Cerebellar nuclear complex (tissue), 1 donor: ENCODE data around the gene BIRC5.
"Not testable (repeated sequence)": the region's sequence is repeated elsewhere in the genome, so short reads cannot be mapped to it uniquely, and the experiment has no call there.

Source experiments
- DNase-seq, 2 experiments: peaks; one replicate each; lab custom pipeline; 2025; lab: John Stamatoyannopoulos, UW

Gene BIRC5

DNA sequence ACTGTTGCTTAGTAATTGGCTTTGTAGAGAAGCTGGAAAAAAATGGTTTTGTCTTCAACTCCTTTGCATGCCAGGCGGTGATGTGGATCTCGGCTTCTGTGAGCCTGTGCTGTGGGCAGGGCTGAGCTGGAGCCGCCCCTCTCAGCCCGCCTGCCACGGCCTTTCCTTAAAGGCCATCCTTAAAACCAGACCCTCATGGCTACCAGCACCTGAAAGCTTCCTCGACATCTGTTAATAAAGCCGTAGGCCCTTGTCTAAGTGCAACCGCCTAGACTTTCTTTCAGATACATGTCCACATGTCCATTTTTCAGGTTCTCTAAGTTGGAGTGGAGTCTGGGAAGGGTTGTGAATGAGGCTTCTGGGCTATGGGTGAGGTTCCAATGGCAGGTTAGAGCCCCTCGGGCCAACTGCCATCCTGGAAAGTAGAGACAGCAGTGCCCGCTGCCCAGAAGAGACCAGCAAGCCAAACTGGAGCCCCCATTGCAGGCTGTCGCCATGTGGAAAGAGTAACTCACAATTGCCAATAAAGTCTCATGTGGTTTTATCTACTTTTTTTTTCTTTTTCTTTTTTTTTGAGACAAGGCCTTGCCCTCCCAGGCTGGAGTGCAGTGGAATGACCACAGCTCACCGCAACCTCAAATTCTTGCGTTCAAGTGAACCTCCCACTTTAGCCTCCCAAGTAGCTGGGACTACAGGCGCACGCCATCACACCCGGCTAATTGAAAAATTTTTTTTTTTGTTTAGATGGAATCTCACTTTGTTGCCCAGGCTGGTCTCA, 11.2 kb downstream of the BIRC5 start:
- no peak for DNase-seq

DNA sequence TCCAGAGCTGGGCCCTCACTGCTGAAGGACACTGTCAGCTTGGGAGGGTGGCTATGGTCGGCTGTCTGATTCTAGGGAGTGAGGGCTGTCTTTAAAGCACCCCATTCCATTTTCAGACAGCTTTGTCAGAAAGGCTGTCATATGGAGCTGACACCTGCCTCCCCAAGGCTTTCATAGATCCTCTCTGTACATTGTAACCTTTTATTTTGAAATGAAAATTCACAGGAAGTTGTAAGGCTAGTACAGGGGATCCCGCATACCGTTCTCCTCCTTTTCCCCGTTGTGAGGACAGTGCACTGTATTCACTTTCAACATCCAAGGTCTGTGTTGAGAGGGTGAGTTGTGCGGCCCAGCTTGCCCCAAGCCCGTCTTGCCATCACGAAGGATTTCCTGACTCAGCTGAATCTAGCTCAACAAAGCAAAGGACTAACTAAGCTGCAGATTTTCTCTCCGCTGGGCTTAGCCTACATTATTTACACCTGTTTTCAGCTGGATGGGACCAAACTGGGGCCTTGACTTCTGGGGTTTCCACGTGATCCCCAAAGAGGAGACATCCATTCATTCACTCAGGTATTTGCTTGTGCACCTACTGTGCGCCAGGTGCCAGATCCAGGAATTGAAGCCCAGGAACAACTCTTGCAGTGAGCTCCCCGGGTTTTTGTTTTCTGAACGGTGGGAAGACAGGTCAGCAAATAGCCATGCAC, 12.2 kb downstream of the BIRC5 start:
- no peak for DNase-seq

DNA sequence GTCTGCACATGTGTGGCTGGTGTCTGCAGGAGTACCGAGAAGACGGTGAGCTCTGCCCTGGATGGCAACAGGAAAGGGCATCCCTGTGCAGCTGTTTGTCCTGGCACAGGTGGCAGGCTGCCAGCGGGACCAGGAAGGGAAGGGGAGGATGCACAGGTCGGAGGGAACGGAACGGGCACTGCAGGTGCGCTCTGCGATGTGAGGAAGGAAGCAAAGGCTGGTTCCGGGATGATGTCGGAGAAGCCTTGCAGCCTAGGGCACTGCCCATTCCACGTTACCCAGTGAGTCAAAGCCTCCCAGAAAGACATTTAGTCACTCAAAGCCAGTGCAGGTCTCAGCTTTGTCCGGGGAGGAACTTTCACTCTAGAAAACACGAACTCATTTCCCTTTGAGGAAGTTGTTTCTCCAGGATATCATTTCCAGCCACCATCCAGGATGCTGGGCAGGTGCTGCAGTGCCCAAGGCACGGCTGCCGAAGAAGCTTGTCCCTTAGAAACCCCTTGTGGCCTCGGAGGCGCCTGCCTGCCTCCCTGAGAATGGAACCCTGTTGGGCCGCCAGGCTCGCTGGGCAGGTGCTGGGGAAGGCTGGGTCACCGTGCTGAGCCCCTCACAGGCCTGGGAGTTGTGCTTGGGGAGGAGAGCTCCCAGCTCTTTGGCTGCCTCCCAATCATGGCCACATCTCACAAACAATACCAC, 12.9 kb downstream of the BIRC5 start:
- DNase-seq = no peak

DNA sequence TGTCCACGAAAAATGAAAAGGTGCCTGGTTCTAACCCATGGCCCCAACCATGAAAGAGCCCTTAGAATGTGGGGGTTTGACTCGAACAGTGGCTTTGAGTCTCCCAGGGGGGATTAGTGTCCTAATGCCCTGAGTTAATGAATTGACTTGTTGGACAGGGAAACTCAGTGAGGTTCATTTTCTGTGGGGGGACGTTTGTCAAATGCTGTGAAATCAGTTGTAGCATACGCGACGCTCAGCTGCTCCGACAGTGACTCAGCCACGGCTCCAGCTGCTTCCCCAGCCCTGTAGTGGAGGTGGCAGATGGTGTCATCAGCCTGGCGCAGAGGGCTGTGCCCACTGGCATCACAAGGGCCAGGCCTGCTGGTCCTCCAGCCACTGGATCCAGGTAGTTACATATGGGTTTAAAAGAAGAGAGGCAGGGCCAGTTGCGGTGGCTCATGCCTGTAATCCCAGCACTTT, 13.4 kb downstream of the BIRC5 start:
- DNase-seq = no peak

- no peak for DNase-seq
These were observed 14.1 kb downstream of the BIRC5 start for GRCh38 chr17:78228176-78228575.

DNA sequence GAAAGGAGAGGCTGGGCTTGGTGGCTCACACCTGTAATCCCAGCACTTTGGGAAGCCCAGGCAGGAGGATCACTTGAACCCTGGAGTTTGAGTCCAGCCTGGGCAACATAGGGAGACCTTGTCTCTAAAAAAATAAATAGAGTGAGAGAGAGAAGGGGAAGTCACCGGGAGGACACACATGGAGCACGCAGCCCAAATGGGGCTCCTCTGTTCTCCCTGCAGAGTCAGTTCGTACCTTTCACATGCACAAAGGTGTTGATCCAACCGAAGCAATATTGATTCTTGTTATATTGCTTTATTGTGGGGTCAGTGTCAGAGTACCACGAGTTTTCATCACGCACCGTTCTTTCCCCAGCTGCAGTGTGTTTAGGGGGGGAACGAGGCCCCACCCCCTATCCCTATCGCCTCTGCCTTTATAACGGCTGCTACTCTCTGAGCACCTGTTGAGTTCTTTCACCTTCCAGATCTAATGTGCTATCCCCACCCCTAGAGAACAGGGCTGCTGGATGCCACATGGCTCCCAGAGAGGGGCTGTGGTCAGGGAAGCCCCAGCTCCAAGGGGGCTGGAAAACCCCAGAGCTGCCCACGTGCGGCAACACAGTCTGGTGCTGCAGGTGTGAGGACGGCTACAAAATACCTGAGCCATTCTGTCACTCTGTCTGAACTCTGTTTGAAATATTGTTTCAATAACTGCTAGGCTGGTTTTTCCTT, 16.4 kb downstream of the BIRC5 start:
- no peak for DNase-seq

DNA sequence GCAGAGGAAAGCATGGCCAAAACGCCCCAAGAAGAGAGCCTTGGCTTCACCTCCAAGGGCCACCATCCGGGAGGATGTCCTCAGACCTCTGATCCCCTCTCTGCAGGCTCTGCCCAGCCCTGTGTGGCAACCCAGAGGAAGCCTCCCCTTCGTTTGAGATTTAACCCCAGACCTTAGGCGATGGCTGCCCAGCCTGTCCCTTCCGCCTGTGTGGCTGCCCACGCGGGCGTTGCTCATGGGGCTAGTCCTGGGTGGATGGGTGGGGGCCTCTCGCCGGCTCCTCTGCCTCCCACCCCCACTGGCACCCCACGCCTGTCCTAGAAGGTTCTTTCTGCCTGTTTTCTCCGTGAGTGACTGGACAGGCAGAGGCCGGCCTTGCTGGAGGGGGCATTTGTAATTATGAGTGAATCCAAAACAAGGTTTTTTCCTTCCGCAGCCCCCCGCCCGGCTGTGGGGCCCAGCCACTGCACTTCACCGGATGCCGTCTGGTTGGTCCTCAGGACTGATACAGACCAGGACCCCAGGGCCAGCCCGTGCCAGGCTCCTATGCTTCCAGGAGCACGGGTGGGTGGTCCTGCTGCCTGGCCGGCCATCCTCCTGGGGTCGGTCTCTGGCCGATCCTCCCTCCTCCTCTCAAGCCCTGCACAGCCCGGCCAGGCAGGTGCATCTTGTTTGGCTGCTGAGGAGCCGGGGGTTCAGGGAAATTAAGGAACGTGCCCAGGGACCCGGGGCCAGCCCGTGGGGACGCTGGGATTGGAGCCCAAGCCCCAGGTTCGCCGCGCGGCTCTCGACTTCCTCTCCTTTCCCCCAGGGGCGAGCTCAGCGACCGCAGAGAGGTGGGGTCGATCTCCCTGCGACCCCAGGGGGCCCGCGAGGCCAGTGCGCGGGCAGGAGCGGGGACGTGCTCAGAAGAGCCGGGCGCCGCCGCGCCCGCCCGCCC, 17.2 kb downstream of the BIRC5 start, which contains the start of gene TMEM235:
Gene TMEM235, plus strand, starts transcription at position 636 of the 940 bp plus-strand sequence. CDS start 393 bp downstream, outside the sequence.
- DNase-seq = no peak

- no peak for DNase-seq
These were observed 18.2 kb downstream of the BIRC5 start for GRCh38 chr17:78231991-78232858.

DNA sequence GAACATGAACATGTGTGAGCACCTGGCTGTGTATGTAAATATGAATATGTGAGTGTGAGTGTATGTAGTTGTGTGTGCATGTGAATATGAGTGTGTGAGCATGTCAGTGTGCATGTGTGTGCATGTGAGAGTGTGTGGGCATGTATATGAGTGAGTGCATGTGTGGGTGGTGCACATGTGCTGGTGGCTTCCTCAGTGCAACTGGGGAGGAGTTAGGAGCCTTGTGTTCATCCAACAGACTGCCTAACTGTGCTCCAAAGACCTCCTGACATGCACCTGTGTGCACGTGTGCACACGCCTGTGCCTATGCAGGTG, 18.8 kb downstream of the BIRC5 start:
- DNase-seq = no peak

DNA sequence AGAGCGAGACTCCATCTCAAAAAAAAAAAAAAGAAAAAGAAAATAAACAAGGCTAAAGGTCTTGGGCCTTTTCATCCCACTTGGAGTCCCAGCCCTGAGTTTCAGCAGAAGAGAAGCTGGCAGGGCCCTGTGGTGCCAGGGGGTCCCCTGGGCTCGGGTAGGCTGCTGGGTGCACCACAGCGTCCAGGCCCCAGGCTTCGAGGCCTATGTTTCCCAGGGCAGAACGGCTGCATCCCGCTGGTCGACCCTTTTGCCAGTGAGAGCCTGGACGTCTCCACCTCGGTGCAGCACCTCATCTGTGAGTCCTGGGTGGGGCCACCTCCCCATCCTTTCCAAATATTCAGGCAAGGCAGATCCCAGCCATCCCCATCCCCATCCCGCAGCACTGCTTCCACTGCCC, 19.6 kb downstream of the BIRC5 start:
- DNase-seq = no peak

DNA sequence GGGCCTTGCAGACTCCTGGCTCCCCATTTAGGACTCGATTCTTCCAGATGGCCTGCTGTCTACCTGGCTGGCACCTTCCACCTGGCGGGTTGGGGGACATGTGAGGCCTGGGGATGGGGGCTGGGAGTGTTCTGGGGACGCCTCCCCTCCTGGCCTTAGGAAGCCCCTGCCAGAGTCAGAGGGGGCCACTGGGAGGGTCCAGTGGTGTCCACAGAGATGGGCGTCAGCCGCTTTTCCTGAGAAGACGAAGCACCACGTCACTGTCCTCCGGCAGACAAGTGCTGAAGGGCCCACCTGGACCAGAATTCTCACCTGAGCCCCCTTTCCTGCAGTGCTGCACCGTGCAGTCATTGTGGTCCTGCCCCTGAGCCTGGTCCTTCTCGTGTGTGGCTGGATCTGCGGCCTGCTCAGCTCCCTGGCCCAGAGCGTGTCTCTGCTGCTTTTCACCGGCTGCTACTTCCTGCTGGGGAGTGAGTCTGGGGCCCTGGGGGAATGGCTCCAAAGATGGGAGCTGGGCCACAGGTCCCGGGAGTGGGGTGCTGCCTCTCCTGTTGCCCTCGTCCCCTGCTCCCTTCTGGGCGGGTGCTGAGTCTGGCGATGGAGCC, 20.3 kb downstream of the BIRC5 start:
- no peak for DNase-seq

GRCh38 chr17:78235022-78235421, 21.0 kb downstream of the BIRC5 start:
- DNase-seq = not testable (repeated sequence)

DNA sequence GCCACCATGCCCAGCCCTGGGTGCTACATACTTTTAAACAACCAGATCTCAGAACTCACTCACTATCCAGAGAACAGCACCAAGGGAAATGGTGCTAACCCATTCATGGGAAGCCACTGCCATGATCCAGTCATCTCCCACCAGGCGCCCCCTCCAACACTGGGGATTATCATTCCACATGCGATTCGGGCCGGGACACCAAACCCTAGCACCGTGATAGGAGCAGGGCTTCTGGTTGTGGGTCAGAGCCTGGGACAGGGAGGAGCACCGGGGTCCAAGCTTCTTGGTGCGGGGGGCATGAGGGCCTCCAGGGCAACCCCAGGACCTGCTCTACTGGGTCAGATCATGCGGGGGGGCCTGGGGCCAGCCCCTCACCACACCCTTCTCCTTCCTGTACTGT, 21.8 kb downstream of the BIRC5 start:
- no peak for DNase-seq

GRCh38 chr17:78236362-78237127, 22.5 kb downstream of the BIRC5 start:
- DNase-seq = no peak

DNA sequence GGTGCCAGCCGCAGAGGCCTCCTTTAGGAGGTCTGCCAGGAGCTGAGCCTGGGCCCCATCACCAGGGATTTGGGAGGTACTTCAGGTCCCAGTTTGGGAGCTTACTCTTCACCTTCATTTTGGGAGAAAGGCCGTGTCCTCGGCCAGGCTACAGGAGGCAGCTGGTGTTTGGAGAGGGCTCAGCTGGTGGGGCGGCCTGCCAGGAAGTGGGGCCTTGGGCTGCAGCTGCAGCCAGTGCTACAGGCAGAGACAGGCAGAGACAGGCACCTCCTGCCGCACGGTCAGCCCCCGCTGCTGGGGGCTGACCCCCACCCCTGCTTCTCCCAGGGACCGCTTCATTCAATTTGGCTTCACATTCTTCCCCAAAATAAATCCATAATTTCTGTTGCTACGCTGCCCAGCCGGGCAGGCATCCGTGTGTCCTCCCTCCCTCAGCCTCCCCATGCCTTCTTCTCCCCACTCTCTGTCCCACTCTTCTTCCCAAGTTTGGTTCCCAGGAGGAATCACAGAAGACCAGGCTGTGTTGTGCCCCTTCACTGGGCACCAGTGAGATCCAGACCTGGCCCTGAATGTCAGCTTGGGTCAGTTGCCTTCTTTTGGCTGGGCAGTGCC, 23.5 kb downstream of the BIRC5 start:
- no peak for DNase-seq

DNA sequence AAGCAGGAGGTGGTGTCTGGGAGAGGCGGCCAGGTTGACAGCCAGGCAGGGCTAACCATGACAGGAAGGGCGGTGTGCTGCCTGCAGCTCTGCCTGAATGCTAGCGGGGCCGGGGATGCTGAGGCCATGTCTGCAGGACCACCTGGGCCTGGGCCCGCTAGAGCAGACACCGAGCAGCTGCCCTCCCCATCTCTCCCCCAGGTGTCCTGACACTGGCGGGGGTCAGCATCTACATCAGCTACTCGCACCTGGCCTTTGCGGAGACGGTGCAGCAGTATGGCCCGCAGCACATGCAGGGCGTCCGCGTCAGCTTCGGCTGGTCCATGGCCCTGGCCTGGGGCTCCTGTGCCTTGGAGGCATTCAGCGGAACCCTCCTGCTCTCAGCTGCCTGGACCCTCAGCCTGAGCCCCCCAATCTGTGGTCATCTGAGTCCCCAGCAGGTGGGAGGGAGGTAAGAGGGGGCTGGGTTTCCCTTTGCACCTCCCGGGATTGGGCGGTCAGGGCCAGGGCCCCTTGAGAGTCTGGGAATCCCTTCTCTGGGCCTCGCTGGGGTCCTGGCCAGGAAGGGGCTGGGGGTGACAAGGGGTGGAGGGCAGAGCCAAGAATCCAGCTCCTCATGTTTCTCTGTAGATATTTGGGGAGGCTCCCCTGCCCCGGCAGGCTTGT, 24.9 kb downstream of the BIRC5 start:
- DNase-seq = no peak

- no peak for DNase-seq
These were observed 25.5 kb downstream of the BIRC5 start for GRCh38 chr17:78239489-78239931.
